ENCODE measurements around the gene GALNT16.

GALNT16 gene

GRCh38 chr14:69323266-69323998 lies 63.5 kb downstream of the GALNT16 start:
- no peak for TF ChIP-seq CTCF (IDR thresholded peaks at IDR 0.05)

GRCh38 chr14:69323999-69324282 lies 64.0 kb downstream of the GALNT16 start:
- TF ChIP-seq CTCF (IDR thresholded peaks at IDR 0.05): no peak

- no peak for TF ChIP-seq CTCF (IDR thresholded peaks at IDR 0.05)
These were observed 64.5 kb downstream of the GALNT16 start for GRCh38 chr14:69324341-69324931.

GRCh38 chr14:69325086-69325485 lies 65.1 kb downstream of the GALNT16 start:
- no peak for TF ChIP-seq CTCF (IDR thresholded peaks at IDR 0.05)

GRCh38 chr14:69325646-69326265 lies 65.8 kb downstream of the GALNT16 start:
- no peak for TF ChIP-seq CTCF (IDR thresholded peaks at IDR 0.05)

GRCh38 chr14:69326611-69327010 lies 66.7 kb downstream of the GALNT16 start:
- TF ChIP-seq CTCF (IDR thresholded peaks at IDR 0.05): no peak

- TF ChIP-seq CTCF (IDR thresholded peaks at IDR 0.05): no peak
These were observed 67.5 kb downstream of the GALNT16 start for GRCh38 chr14:69327507-69327906.
